Regular cardiac myocyte (primary cell): ENCODE results near the gene ZBTB32. TPM values are rescaled to one million over a fixed set of nuclear protein-coding genes. Genes with fewer than 3 reads are reported as not detected.

Experiments used
- total RNA-seq: library from RNA; depleted of rRNA; stranded (reverse); fragments of >200 nt; gene quantifications from 2 replicates; pipeline ENCODE4 v1.2.3, GENCODE V29; 2014

The ZBTB32 gene, protein sequence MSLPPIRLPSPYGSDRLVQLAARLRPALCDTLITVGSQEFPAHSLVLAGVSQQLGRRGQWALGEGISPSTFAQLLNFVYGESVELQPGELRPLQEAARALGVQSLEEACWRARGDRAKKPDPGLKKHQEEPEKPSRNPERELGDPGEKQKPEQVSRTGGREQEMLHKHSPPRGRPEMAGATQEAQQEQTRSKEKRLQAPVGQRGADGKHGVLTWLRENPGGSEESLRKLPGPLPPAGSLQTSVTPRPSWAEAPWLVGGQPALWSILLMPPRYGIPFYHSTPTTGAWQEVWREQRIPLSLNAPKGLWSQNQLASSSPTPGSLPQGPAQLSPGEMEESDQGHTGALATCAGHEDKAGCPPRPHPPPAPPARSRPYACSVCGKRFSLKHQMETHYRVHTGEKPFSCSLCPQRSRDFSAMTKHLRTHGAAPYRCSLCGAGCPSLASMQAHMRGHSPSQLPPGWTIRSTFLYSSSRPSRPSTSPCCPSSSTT
- not detected in 2 replicates for total RNA-seq

DNA sequence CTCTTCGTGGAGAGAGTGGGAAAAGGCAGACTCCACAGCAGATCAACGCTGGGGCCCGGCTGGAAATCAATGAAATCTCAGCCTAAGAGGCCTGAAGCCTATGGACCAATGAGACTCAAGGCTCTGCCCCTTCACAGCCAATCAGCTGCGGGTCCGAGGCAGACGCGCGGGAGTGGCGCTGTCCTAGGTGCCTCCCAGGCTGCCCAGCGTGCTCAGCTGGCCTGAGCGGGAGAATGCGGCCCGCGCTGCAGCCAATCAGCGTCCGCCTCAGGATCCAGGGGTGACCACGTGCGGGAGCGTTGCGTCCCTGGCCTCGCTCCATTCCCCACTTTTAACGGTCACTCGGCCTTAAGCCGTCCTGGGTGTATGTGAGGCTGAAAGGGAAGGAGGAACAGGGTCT, at the start of gene ZBTB32:
Gene ZBTB32 (plus strand): TSS at position 341 of the 400 bp plus-strand sequence. CDS start 10,069 bp downstream, outside the sequence.

DNA sequence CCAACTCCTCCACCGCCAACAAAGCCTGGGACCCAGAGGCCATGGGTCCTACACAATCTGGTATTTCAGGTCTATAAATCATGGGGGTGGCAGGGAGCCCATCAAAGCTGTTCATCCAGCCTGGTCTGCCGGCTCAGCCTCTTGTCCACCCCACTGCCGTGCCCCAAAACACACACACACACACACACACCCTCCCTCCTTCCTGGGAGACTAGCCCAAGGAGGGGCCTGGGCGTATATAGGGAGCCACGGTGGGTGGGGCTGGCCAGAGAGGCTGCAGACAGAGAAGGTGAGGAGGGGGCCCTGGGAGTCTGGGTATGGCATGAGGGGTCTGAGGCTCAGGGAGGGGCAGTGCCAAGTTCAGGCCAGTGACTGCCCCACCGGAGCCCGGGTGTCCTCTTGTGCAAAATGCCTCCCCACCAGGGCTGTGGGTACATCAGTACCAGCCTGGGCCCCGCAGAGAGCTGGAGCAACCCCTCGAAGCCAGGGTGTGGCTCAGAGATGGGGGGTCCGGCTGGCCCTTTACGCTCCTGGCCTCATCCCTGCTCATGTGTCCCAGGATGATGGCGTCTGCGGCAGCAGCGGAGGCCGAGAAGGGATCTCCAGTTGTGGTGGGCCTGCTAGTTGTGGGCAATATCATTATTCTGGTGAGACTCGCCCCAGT, 38.0 kb upstream of the ZBTB32 start, which contains the start of gene UPK1A:
Gene UPK1A (plus strand): TSS at position 267 of the 663 bp plus-strand sequence. CDS start 296 bp downstream, at position 563.

DNA sequence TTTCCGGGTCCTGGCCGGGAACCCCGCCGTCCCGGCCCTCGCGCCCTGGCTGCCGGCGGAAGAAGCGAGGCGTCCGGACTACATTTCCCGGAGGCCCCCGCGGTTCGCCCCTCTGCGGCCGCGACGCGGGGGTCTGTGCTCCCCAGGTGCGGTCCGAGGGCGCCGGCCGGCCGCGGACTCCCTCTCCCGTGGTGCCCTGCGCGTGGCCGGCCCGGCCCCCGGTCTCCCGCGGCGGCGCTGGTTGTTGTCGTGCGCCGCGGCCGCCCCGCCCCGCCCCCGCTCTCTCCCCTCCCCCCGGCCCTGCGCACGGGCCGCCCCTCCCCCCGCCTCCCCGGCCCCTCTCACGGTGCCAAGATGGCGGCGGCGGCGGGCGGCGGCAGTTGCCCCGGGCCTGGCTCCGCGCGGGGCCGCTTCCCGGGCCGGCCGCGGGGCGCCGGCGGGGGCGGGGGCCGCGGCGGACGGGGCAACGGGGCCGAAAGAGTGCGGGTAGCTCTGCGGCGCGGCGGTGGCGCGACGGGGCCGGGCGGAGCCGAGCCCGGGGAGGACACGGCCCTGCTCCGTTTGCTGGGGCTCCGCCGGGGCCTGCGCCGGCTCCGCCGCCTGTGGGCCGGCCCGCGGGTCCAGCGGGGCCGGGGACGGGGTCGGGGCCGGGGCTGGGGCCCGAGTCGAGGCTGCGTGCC, 13.4 kb downstream of the ZBTB32 start, which contains the start of gene KMT2B:
Gene KMT2B (plus strand): TSS at position 339 of the 680 bp plus-strand sequence. CDS start 16 bp downstream, at position 355.

DNA sequence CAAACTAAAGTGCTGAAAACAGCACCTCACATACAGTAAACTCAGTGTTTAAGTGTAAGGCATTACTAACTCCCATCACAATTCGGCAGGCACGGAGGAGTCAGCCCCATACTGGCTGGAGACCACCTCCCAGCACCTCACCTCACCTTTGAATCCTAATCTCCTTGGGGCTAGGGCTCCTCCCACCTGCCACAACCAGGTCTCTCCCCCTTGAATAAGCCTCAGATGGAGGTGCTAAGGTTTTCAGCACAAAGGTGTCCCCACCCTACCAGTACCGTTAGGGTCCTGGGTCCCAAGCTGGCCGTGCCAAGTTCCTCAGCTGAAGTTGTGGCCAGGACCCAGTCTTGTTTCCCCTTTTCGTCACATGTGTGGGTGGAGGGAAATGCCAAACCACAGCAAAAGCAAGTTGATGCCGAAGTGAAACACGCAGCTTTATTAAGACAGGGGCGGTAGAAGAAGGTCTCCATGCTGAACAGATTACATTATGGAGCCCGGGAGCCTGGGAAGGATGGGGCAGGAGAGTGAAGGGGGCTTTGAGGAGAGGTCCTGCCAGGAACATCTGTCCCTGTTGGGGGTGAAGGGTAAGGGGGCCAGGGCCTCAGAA, 37.9 kb downstream of the ZBTB32 start, which contains the start of gene IGFLR1:
Gene IGFLR1 (minus strand): TSS at position 332 of the 604 bp plus-strand sequence. CDS start 1,272 bp downstream, outside the sequence.

DNA sequence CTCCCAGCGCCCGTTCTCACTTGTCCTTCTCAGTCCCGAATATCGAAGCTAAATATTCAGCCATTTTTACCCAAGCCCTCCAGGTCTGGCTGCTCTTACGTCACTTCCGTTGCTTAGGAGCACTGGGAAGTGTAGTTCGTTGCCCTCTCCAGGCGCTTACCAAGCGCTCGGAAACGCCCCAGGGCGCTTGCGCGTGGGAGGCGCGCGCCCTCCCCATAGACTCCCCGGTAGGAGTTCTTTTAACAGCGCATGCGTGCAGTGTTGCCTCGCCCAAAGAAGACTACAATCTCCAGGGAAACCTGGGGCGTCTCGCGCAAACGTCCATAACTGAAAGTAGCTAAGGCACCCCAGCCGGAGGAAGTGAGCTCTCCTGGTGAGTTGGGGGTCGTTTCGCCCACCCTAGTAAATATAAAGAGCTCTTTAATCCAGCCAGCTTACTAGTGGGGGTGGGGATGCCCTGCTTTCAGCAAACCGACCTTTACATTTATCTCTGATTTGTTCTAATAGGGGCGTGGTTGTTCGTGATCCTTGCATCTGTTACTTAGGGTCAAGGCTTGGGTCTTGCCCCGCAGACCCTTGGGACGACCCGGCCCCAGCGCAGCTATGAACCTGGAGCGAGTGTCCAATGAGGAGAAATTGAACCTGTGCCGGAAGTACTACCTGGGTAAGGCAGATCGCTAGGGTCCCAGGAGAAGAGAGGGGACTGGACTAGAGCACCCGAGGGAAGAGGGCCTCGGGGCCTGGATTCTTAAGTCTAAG, 41.1 kb downstream of the ZBTB32 start, which contains the start of the genes PSENEN and U2AF1L4:
Gene PSENEN (plus strand): TSS at position 324 of the 759 bp plus-strand sequence. CDS start 280 bp downstream, at position 604.
Gene U2AF1L4 (minus strand): TSS at position 91 of the 759 bp plus-strand sequence. CDS start 27 bp downstream, at position 64.

DNA sequence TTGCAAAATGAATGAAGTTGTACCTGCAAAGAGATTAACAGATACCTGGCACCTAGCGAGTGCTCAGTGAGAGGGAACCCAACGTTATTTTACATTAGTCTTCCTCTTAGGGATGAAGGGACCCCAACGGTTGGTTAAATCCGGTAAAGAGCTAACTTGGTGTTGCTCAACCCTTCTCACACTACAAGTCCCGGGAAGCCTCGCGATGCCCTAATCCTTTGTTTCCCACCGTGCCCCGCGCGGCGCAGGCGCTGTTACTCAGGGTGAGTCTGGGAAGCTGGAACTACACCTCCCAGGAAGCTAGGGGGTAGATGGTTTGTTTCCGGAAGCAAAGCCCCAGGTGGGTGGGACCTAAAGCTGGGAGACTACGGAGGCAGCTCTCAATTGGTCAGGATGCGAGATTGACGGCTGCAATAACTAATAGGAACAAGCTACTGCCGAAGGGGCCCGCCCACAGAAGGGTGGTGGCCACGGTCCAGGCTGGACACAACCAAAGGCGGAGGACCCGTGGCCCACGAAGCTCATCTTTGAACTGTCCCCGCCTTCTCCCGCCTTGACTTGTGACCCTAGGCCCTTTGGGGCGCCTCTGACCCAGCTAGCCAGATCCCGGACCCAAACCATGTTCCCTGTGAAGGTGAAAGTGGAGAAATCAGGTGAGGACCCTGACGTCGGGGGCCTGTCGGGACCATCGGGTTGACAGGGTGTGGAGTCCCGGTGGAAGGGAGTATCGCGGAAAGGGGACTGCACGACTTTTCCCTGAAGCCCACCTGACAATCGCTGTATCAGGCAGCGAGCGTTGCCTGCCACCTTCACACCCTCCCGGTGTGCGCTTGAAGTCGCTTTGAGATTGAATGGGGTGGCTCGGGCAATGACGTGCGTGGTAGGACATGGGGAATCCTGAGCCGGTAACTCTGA, 44.0 kb downstream of the ZBTB32 start, which contains the start of gene LIN37:
Gene LIN37 (plus strand): TSS at position 471 of the 915 bp plus-strand sequence. CDS start 149 bp downstream, at position 620.

DNA sequence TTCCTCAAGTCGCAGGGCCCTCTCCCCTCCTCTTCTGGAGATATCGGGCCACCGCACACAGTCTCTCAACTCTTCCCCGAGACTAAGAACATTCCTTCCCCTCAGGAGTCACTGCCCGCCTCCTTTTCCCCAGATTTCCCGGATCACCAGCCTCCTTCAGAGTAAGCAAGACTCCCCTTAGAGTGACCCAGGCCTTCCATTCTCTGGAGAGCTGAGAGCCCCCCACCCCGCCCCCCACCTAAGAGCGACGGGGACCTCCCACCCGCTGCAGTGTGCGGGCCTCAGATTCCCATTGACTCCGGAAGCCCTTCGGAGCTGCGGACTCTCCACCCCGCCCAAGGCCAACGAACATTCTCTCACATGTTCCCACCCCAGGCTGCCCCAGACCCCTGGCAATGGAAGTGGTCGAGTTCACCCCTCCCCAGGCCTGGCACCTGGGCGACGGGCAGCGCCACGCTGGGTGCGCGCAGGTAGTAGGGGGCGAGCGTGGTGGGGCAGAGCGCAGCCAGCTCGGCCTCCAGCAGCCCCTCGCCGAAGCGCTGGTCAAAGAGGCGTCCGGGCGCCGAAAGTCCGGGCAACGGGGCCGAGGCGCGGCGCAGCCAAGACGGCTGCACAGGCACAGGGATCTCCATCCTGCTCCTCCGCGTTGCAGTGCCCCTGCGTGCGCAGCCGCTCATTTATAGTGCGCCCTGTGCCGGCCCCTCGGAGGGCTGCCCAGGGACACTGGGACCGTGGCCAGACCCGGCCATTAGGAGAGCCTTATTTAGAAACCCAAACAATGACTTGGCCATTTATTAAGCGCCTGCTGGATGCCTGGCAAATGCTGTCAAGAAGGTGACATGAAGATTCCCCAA, 52.2 kb downstream of the ZBTB32 start, which contains the start of gene HSPB6:
Gene HSPB6 (minus strand): TSS at position 653 of the 854 bp plus-strand sequence. CDS start 21 bp downstream, at position 632.

DNA sequence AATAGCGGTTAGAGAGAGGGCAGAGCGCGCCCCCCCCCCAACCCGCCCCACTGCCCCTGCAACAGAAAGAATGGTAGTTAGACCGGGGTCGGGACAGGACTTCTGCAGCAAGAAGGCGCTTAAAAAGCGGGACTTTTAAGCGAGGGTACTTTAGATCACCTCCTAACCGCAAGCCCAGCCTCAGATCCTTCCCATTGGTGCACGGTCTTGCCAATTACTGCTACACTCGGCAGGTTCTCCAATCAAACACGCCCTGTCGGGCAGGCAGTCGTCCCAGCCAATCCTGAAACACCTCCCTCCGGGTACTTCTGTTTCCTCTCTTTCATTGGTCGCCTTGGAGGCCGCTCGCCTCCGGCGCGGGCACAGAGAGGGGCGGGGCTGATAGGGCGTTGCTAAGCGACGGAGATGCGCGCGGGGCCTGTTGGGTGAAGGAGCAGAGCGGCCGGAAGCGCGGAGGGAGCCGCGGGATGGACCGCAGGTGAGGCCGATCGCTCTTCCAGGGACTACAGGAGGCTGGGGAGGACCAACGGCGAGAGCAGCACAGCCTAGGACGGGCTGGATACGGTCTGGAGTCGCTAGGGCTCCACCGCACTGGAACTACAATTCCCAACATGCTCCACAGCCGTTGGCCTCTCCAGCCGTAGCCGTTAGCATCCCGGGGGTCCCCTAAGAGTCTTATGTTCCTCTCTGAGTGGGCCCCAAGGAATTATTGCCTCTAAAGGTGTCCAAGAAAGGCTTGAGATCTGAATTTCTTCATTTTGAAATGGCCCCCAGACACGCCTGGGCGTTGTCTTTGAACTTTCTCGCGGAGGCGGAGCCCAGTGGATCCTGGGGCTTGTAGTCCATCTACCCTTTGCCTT, 53.6 kb downstream of the ZBTB32 start, which contains the start of gene PROSER3:
Gene PROSER3 (plus strand): TSS at position 428 of the 860 bp plus-strand sequence. CDS start 40 bp downstream, at position 468.

Other genes with a start within 250 kb of the ZBTB32 start
- not detected in 2 replicates for gene KRTDAP, start 214.1 kb upstream of the ZBTB32 start, total RNA-seq
- gene DMKN, start 190.9 kb upstream of the ZBTB32 start, total RNA-seq: 0.77 and 2.5 TPM in 2 replicates
- gene SBSN, start 176.2 kb upstream of the ZBTB32 start, total RNA-seq: 0.19 and 2.0 TPM in 2 replicates
- gene GAPDHS, start 171.1 kb upstream of the ZBTB32 start, total RNA-seq: not detected in 2 replicates
- 83.2 and 98.7 TPM in 2 replicates for gene TMEM147, start 158.9 kb upstream of the ZBTB32 start, total RNA-seq
- gene ATP4A, start 140.9 kb upstream of the ZBTB32 start, total RNA-seq: not detected in 2 replicates
- not detected in 2 replicates for gene PMIS2, start 118.4 kb upstream of the ZBTB32 start, total RNA-seq
- gene HAUS5, start 91.8 kb upstream of the ZBTB32 start, total RNA-seq: 4.8 and 11.1 TPM in 2 replicates
- gene RBM42, start 75.5 kb upstream of the ZBTB32 start, total RNA-seq: 26.2 and 58.3 TPM in 2 replicates
- 0.19 and 0.28 TPM in 2 replicates for gene ETV2, start 62.8 kb upstream of the ZBTB32 start, total RNA-seq
- gene COX6B1, start 56.2 kb upstream of the ZBTB32 start, total RNA-seq: 282 and 447 TPM in 2 replicates
- gene UPK1A, start 38.0 kb upstream of the ZBTB32 start, total RNA-seq: under 0.01 TPM in 1 of 2 replicates, not detected in the other
- gene KMT2B, start 13.4 kb downstream of the ZBTB32 start, total RNA-seq: 2.5 and 3.3 TPM in 2 replicates
- gene IGFLR1, start 37.9 kb downstream of the ZBTB32 start, total RNA-seq: 0.56 and 1.3 TPM in 2 replicates
- gene U2AF1L4, start 40.9 kb downstream of the ZBTB32 start, total RNA-seq: 7.3 and 7.9 TPM in 2 replicates
- gene PSENEN, start 41.1 kb downstream of the ZBTB32 start, total RNA-seq: 15.1 and 17.5 TPM in 2 replicates
- gene LIN37, start 44.0 kb downstream of the ZBTB32 start, total RNA-seq: 10.5 and 11.0 TPM in 2 replicates
- gene HSPB6, start 52.5 kb downstream of the ZBTB32 start, total RNA-seq: 36.4 and 96.1 TPM in 2 replicates
- 2.8 and 4.0 TPM in 2 replicates for gene PROSER3, start 53.6 kb downstream of the ZBTB32 start, total RNA-seq
- gene ARHGAP33, start 71.0 kb downstream of the ZBTB32 start, total RNA-seq: 1.7 and 2.9 TPM in 2 replicates
- gene PRODH2, start 108.3 kb downstream of the ZBTB32 start, total RNA-seq: not detected in 2 replicates
- gene NPHS1, start 147.9 kb downstream of the ZBTB32 start, total RNA-seq: not detected in 2 replicates
- gene KIRREL2, start 152.4 kb downstream of the ZBTB32 start, total RNA-seq: 0.28 TPM in 1 of 2 replicates, not detected in the other
- 12.7 and 14.8 TPM in 2 replicates for gene APLP1, start 164.0 kb downstream of the ZBTB32 start, total RNA-seq
- gene NFKBID, start 196.0 kb downstream of the ZBTB32 start, total RNA-seq: 2.0 and 2.5 TPM in 2 replicates
- 0.38 and 0.56 TPM in 2 replicates for gene HCST, start 198.0 kb downstream of the ZBTB32 start, total RNA-seq
- gene TYROBP, start 203.7 kb downstream of the ZBTB32 start, total RNA-seq: not detected in 2 replicates
- 1.2 and 2.3 TPM in 2 replicates for gene LRFN3, start 231.8 kb downstream of the ZBTB32 start, total RNA-seq